ENCODE measurements around the gene BANK1. TPM values are rescaled to one million over a fixed set of nuclear protein-coding genes. Genes with fewer than 3 reads are reported as not detected.

BANK1 gene
- total RNA-seq, 2 experiments from 2014 or later = not detected

- H3K36me3 ChIP-seq (ENCODE audit: insufficient read depth, low read length) = no peaks in the 10 kb centered on the region
- TF ChIP-seq EZH2phosphoT487 (IDR thresholded peaks at IDR 0.05; ENCODE audit: borderline replicate concordance, low read depth, low read length) (no peak), CTCF (conservative IDR thresholded peaks at IDR 0.05; ENCODE audit: low read length) (no peak)
- no peak overlapping the region for H3K4me3 ChIP-seq (ENCODE audit: low read depth, low read length, poor library complexity, severe bottlenecking)
- ChIA-PET POLR2A (interaction anchor here (0.9 kb wide), 1 partner anchor 692 kb away, joined by 3 read pairs; no protein-coding TSS in a partner anchor), CTCF (ENCODE audit: unreplicated experiment) (no interaction called here)
- no TSS peak for BruUV-seq (replicated peaks)
- no peak overlapping the region for H2AFZ ChIP-seq (ENCODE audit: low read length)
- H3K9me2 ChIP-seq (ENCODE audit: insufficient read depth, low read length) = no peaks in the 10 kb centered on the region
- intact Hi-C loops (cut with micrococcal nuclease; ENCODE audit: unreplicated experiment) = no loop called here
- H3K27ac ChIP-seq (ENCODE audit: low read depth, low read length, poor library complexity, severe bottlenecking) = no peak overlapping the region
- no peaks in the 10 kb centered on the region for H3K9me3 ChIP-seq (ENCODE audit: low read length)
- H3K79me2 ChIP-seq (ENCODE audit: insufficient read depth, low read depth, low read length) = no peaks in the 10 kb centered on the region
- H3K4me1 ChIP-seq (ENCODE audit: insufficient read depth, low read length, poor library complexity, severe bottlenecking) = no peaks in the 10 kb centered on the region
- no peaks in the 10 kb centered on the region for H4K20me1 ChIP-seq (ENCODE audit: insufficient read depth, low read length)
- no peak for DNase-seq (ENCODE audit: low spot score)
- H3K4me2 ChIP-seq (ENCODE audit: low read length) = no peak overlapping the region
These were observed 158.4 kb downstream of the BANK1 start for GRCh38 chr4:101948951-101949350.

DNA sequence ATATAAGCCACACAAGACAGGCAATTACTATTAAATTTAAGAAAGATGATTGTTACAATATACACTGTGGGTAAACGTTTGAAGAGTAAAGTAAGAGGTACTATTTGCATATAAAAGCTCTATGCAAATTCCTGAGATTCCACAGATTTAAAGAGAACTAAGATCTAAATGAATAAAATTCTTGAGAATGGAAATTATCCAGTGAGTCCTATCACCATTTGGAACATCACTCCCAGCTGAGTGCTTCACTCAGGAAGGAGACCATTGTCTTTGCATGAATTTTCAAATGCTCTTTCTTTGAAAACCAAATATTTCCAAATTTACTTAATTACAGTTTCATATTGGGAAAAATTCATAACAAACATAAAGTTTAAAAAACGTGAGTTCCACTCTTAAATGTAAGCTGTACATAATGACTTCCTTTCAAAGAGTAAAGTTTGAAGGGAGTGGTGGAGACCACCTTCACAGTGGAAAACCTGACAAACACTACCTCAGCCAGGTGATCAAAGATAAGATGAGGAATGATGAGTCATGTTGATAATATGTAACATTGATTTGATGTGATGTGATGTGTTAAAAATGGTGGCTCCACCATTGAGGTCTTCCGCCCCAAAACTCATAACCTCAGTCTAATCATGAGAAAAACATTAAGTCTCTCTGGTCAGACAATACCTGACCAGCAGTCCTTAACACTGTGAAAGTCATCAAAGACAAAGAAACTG is 159.9 kb downstream of the BANK1 start:
- Histone ChIP-seq H3K4me3 (ENCODE audit: low read depth, low read length, poor library complexity, severe bottlenecking) (no peak overlapping the region), H3K9me3 (ENCODE audit: low read length) (no peaks in the 10 kb centered on the region), H4K20me1 (ENCODE audit: insufficient read depth, low read length) (no peaks in the 10 kb centered on the region), H2AFZ (ENCODE audit: low read length) (no peak overlapping the region), H3K4me2 (ENCODE audit: low read length) (no peak overlapping the region), H3K36me3 (ENCODE audit: insufficient read depth, low read length) (no peaks in the 10 kb centered on the region), H3K79me2 (ENCODE audit: insufficient read depth, low read depth, low read length) (no peaks in the 10 kb centered on the region), H3K9me2 (ENCODE audit: insufficient read depth, low read length) (no peaks in the 10 kb centered on the region), H3K27ac (ENCODE audit: low read depth, low read length, poor library complexity, severe bottlenecking) (no peak overlapping the region), H3K4me1 (ENCODE audit: insufficient read depth, low read length, poor library complexity, severe bottlenecking) (no peaks in the 10 kb centered on the region)
- no TSS peak for BruUV-seq (replicated peaks)
- intact Hi-C loops (cut with micrococcal nuclease; ENCODE audit: unreplicated experiment) = no loop called here
- no peak for DNase-seq (ENCODE audit: low spot score)
- POLR2A ChIA-PET = interaction anchor here (0.6 to 0.9 kb wide), 2 partner anchors 12 to 68 kb away, joined by 3 read pairs; no protein-coding TSS in a partner anchor
- CTCF ChIA-PET (ENCODE audit: unreplicated experiment) = no interaction called here
- no peak for TF ChIP-seq CTCF (conservative IDR thresholded peaks at IDR 0.05; ENCODE audit: low read length)
- TF ChIP-seq EZH2phosphoT487 (IDR thresholded peaks at IDR 0.05; ENCODE audit: borderline replicate concordance, low read depth, low read length) = no peak

DNA sequence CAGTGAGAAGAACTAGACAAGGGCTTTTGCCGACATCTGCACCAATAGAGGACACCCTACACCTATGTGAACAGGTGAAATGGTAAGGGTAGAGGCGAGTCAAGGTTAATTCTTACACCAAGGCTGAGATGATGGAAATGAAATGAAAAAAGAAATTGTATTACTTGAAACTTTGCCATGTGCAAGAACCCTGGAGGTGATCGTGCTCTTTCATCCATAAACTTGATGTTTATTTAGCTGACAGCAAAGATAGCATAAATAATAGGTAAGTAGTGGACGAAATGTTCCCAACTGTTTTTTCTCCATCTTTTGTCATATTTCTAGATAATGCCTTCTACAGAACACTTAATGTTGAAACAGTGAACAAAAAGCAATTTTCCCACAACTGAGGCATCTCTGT is 162.5 kb downstream of the BANK1 start:
- H3K4me3 ChIP-seq (ENCODE audit: low read depth, low read length, poor library complexity, severe bottlenecking) = no peak overlapping the region

More for the DNA sequence above, 162.5 kb downstream of the BANK1 start:
- intact Hi-C loops (cut with micrococcal nuclease; ENCODE audit: unreplicated experiment) = no loop called here
- TF ChIP-seq EZH2phosphoT487 (IDR thresholded peaks at IDR 0.05; ENCODE audit: borderline replicate concordance, low read depth, low read length) (no peak), CTCF (conservative IDR thresholded peaks at IDR 0.05; ENCODE audit: low read length) (no peak)
- H3K4me2 ChIP-seq (ENCODE audit: low read length) = no peak overlapping the region
- H4K20me1 ChIP-seq (ENCODE audit: insufficient read depth, low read length) = no peaks in the 10 kb centered on the region
- H2AFZ ChIP-seq (ENCODE audit: low read length) = no peak overlapping the region
- ChIA-PET POLR2A (no interaction called here), CTCF (ENCODE audit: unreplicated experiment) (no interaction called here)
- no peak overlapping the region for H3K27ac ChIP-seq (ENCODE audit: low read depth, low read length, poor library complexity, severe bottlenecking)
- no peaks in the 10 kb centered on the region for H3K79me2 ChIP-seq (ENCODE audit: insufficient read depth, low read depth, low read length)
- no TSS peak for BruUV-seq (replicated peaks)
- DNase-seq (ENCODE audit: low spot score) = no peak
- no peaks in the 10 kb centered on the region for H3K9me2 ChIP-seq (ENCODE audit: insufficient read depth, low read length)
- no peaks in the 10 kb centered on the region for H3K4me1 ChIP-seq (ENCODE audit: insufficient read depth, low read length, poor library complexity, severe bottlenecking)
- H3K9me3 ChIP-seq (ENCODE audit: low read length) = no peaks in the 10 kb centered on the region
- no peaks in the 10 kb centered on the region for H3K36me3 ChIP-seq (ENCODE audit: insufficient read depth, low read length)
